Measurements from ENCODE around the gene MOGAT3.

DNA sequence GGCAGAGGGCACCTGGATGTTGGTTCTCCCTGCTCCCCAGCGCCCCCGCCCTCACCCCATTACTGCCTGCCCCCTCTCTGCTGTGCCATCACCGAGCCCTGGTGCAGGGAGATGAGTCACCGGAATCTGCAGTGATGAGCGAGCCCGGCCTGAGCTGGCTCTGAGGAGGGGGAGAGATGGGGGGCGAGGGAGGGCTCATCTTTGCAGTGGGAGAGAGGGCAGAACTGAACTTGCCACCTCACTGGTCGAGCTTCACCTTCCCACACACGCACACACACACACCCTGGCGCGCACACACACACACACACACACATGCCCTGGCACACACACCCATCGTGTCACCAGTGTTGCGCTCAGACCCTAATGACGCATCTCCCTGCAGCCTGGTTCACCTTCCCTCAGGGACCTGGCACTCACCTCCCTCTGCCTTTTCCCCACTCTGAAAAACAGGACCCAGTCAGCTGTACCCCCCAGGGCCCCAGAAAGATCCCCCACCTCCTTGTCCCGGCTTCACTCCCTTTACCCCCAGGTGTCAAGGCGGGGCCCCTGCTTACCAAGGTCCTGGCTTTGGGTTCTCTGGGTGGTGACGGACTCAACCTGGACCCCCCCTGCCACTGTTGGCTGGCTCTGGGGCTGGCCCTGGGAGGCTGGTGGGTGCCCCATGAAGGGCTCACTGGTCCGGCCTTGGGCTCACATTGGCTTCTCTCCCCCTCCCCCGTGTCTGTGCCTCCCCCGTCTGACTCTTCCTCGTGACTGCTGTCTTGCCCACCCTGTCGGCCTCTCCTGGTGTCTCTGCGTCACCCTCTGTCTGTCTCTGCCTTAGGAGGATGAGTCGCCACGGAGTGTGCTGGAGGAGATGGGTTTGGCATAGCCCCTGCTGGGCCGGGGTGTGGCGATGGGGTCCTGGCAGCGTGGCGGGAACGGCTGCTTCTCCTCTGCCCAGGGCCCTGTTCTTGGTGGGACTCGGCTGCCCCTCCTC, 40.9 kb downstream of the MOGAT3 start:
- TF ChIP-seq, protein P1, sequence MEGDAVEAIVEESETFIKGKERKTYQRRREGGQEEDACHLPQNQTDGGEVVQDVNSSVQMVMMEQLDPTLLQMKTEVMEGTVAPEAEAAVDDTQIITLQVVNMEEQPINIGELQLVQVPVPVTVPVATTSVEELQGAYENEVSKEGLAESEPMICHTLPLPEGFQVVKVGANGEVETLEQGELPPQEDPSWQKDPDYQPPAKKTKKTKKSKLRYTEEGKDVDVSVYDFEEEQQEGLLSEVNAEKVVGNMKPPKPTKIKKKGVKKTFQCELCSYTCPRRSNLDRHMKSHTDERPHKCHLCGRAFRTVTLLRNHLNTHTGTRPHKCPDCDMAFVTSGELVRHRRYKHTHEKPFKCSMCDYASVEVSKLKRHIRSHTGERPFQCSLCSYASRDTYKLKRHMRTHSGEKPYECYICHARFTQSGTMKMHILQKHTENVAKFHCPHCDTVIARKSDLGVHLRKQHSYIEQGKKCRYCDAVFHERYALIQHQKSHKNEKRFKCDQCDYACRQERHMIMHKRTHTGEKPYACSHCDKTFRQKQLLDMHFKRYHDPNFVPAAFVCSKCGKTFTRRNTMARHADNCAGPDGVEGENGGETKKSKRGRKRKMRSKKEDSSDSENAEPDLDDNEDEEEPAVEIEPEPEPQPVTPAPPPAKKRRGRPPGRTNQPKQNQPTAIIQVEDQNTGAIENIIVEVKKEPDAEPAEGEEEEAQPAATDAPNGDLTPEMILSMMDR (IDR thresholded peaks at IDR 0.05) = no peak
- no peak for TF ChIP-seq POLR2A (IDR thresholded peaks at IDR 0.05)

All from uterus (tissue), 2 donors.